NCI-H2081 (cell line): Measurements from ENCODE around the gene EGR1.
A peak's percentile ranks its signal among the peaks of the same experiment; 100 is the strongest.

ENCODE experiments used
- DNase-seq, 2 experiments: peaks; one replicate each; lab custom pipeline; 2025; lab: John Stamatoyannopoulos, UW

Gene EGR1

DNA sequence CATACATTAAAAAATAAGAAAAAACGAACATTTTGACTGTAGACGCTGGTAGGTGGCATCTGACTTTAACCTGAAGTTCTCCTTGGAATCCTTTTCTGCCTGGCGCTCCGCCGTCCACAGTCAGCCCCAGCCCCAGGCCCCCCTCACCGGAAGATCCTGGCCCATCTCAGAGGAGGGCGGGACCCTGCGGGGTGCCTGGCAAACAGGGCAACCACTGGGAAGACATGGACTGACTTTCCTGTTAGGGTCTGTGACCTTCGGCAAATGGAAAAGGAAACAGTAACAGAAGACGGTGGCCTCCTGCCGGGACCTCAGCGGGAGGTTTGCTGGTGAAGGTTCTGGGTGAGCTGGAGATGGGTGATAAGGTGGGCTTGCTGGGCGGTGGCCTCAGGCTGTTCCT lies 11.7 kb upstream of the EGR1 start:
- DNase-seq = no peak

DNA sequence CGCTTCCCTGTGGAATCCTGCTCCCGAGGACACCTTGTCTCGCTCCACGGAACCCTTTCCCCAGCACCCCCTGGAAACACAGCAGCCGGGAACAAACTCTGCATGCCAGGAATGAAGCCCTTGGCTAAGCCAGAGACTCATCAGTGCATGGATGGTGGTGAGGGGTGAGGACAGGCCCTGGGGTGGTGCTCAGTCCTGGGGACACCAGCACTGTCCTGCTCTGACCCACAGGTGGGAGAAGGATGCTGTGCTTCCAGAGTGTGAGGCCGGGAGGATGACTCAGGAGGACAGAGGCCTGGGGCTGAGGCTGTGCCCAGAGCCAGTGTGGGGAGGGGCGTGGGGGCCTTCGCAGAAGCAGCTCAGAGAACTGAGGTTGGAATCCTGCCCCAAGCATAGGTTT lies 11.2 kb upstream of the EGR1 start:
- no peak for DNase-seq

DNA sequence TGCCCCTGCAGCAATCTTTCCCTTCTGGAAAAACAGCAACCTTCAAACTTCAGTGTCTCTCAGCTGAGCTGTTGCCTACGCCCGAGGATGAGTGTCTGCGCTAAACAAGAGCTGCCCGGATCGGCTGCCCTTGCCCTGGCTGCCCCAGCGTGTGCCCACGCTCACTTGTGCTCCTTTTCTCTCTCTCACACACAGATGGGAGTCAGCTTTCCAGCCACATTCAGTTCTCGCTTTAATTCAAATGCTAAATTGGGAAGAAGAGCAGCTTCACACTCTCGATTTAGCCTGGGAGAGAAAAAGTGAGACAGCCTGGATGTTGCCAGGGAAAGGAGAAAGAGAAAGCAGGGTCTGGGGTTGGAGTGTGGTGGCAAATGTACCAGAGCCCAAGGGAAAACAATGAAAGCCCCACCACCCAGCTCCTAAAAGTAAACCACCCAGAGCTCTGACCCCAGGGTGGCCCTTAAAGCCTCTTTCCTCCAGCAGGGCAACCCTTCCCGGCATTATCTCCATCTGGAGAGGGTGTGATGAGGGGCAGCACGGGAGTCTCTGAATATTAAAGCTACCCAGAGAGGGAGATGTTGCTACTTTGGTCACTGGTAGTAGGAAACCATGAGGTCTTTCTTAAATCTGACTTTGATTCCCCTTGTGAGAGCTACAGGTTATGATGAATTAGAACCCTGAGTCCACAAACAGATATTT lies 9.9 kb upstream of the EGR1 start:
- no peak for DNase-seq

DNA sequence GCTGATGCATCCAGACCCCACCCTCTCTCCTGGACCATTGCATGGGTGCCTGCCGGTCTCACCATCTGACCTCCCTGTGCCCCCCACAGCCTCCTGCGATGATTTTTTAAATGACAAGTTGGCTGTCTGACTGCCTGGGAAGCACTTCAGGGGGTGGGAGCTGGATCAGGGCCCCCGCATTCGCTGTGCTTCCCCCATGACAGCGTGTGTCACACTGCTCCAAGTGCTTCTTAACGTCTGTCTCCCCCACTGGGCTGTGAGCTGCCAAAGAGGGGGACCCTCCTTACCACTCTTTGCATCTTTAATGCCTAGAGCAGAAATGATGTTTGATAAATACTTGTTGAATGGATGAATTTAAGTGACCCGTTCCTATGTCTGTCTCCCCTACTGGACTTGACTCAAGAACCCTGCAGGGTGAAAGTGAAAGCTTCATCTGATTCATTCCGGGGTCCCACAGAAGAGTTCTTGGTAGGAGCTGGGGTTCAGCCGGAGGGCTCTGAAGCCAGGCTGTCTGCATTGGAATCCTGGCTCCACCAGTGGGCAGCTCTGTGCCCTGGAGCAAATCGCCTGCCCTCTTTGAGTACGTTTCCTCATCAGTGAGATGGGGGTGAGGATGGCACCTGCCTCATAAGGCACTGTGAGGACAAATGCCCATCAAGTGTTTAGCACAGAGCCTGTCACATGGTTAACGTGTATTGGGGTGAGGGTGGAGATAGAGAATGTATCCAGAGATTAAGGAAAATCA lies 7.6 kb upstream of the EGR1 start:
- no peak for DNase-seq

DNA sequence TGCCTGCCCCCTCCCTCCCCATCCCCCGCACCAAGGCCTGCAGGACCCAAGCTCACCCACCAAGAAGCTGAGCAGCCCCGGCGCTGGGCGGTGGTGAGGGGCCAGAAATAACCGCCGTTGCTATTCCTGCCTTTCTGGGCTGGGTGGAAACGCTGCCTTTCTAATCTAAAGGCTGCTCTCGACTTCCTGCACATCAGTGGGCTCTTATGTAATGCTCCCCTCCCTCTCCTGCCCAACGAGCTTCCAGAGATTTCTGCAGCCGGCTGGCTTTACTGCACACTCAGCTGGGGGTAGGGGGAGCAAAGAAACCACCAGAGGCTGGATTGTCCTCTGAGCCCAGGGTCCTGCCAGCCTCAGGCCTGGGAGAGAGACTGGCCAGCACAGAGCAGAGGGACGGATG lies 6.9 kb upstream of the EGR1 start:
- DNase-seq = no peak

DNA sequence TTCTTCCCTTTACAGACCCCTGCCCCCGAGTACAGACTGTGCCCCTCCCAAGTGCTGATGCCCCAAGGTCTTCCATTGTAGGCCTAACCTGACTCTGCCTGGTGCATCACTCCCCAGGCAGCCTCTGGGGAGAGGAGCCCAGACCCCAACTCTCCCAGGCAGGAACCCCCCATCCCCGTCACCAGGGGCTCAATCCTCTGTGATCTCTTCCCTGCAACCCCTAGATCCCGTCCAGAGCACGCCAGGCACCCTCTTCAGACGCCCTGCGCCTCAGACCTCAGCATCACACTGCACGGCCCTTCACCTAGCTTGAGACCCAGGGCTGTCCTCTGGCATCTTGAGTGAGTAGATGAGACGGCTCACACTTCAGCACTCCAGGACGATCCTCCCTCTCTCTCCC lies 6.4 kb upstream of the EGR1 start:
- DNase-seq = no peak

DNA sequence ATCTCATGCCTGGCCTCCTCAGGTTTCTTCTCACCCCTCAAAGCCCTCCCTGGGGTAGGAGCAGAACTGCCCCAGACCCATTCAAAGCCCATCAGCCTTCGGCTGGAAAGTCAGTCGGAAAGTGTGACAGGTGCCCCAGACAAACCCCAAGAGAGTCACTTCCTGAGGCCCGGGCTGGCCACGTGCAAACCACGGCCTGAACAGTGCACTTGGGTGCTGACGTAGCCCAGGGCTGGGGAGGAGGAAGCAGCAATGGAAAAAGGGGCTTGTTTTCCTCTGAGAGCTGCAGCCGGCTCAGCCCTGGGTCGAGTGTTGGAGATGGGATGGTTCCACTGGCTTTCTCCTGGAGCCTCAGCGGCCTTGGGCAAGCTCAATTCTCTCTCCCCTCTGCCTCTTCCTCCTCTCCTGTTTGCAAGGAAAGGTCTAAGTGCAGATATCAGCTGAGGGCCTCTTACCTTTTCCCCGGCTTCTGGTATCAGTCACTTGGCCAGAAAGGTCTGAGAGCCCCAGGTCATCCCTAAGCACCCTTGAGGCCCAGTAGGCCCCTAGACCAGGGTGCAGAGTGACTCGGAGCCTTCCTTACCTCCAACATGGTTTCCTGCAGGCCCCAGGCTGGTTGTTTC lies 5.9 kb upstream of the EGR1 start:
- no peak for DNase-seq

DNA sequence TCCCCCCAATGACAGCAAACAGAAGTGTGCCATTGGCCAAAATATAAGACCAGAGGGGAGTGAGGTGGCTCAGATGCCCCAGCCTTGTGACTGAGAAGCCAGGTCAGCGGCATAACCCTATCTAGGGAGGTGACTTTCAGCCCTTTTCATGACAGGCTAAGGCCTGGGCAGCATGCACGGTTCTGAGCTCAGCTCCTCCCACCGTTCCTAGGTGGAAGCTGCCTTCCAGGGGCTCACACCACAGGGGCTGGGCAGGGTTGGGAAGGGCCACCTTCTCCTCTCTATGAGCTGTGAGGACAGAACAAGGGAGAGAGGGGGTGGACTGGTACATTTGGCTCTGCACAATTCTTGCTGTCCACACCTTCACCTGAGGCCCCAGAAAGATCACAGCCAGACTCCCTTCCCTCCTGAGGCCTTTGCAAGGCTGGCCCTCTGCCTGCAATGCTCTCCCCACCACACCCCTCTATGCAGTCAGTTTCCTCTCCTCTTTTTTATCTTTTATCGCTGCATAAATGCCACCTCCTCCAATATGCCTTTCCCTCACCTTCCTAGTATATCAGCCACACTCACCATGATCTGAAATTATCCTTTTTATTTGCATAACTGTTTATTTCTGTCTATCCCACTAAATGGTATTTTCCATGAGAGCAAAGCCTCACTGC lies 5.1 kb upstream of the EGR1 start:
- no peak for DNase-seq

DNA sequence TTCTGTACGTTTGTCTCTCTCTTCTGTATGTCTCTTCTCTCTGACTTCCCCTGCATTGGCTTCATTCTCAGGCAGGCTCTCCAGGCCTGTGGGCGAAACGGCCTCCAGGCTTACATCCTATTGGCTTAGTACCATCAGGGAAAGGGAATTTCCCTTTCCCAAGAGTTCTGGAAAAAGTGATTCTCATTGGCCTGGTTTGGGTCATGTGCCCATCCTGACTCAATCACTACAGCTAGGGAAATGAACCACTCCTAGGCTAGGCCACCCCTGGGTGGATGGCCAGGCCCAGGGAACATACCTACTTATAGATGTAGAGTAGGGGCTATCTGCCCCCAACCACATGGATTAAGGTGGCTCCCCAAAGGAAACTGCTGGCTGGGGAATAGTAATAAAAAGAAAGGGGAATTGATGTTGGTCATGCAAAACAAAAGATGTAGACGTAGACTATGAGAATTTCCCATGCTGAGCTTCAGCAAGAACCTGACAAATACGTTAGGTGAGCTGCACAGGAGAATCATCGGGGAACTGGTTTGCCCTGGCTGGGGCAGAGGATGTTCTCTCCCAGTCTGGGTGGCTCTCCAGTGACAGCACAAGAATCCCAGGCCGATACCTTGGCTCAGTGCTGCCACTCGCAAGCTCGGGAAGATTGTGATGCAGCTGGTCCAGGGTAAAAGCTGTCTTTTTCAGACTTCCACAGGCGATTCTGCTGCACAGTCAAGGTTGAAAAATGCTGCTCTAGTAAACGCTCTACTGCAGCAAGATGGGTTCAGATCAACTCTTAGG lies 3.7 kb upstream of the EGR1 start:
- DNase-seq = no peak

DNA sequence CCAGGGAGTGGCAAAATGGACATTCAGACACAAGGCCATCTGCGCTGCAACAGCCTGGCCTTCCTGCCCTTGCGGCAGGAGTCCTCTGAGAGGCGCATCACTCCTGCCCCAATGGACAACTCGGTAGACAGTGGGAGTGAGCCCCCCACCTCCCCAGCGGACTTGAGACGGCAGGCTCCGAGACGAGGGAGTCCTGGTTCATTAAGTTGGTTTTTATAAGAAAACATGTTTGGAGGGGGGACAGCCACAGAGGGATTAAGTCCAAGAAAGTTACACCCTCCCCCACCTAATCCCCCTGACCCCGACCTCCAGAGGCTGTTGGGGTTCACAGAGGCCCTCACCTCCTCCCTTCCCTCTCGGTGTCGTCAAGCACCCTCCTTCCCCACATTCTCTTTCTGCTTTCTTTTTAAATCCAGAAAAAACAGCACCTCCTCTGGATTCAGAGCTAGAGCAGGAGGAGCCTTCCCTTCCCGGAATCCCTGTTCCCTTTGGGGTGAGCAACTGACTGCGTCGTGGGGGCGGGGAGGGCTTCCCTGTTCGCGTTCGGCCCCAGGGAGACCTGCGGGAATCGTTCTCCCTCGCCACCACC lies 1.8 kb upstream of the EGR1 start:
- DNase-seq = no peak

DNA sequence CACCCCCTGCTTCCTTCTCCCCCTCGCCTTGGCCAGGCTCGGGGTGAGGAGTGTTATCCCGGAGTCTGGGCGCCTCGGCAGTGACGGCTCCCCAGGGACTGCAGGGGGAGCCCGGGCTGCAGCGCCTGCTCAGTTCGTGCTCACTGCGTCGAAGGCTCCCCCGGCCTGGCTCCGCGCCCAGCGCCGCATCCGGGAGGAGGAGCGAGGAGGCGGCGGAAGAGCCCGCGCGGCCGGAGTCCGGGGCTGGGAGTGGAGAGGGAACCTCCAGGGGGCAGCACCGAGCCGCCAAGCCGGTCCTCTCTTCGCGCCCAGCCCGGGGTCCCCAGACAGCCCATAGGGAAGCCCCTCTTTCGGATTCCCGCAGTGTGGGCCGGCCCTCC lies 1.3 kb upstream of the EGR1 start:
- DNase-seq = peak; percentile 89

DNA sequence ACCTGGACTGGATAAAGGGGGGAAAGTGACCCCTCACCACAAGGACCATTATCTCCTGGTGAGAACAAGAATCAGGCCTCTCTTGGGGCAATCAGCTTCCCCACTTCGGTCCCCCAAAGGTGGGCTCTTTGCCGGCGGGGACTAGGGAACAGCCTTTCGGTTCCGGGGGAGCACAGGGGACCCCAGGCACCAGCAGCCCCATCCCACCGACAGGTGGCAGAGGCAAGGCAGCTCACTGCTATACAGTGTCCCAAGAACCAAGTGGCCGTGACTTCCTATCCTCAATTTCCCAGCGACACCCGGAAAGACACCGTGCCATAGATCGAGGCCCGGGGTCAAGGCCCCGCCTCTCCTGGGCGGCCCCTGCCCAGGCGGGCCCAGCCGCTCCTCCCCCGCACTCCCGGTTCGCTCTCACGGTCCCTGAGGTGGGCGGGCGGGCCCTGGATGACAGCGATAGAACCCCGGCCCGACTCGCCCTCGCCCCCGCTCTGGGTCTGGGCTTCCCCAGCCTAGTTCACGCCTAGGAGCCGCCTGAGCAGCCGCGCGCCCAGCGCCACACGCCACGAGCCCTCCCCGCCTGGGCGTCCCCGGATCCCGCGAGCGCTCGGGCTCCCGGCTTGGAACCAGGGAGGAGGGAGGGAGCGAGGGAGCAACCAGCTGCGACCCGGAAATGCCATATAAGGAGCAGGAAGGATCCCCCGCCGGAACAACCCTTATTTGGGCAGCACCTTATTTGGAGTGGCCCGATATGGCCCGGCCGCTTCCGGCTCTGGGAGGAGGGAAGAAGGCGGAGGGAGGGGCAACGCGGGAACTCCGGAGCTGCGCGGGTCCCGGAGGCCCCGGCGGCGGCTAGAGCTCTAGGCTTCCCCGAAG lies 655 bp upstream of the EGR1 start:
- DNase-seq = peak; percentile 96

DNA sequence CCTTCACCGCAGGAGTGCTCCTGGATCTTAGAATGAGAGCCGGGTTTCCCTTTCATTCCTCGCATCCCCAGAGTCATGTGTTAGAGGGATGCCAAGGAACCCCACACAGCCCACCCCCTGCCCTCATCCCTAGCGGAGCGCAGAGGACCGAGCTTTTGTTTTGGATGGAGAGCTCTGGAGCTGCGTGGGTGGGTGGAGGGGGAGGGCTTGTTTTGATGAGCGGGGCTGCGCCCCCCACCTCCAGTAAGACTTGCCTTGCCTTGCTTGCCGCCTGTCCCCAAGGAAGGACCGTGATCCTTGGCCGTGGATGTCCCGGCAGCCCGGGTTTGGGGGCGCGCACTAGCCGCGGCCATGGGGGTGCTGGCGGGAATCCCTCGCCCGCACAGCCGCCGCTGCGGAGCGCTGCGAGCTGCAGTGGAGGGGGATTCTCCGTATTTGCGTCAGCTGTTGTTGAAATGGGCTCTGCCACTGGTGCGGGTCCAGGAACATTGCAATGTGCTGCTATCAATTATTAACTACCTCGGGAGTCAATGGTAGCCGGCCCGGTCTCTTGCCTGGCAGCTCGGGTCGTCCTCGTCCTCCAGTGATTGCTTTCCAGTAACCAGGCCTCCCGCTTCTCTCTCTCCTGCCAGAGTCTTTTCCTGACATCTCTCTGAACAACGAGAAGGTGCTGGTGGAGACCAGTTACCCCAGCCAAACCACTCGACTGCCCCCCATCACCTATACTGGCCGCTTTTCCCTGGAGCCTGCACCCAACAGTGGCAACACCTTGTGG lies 1.0 kb downstream of the EGR1 start:
- no peak for DNase-seq

DNA sequence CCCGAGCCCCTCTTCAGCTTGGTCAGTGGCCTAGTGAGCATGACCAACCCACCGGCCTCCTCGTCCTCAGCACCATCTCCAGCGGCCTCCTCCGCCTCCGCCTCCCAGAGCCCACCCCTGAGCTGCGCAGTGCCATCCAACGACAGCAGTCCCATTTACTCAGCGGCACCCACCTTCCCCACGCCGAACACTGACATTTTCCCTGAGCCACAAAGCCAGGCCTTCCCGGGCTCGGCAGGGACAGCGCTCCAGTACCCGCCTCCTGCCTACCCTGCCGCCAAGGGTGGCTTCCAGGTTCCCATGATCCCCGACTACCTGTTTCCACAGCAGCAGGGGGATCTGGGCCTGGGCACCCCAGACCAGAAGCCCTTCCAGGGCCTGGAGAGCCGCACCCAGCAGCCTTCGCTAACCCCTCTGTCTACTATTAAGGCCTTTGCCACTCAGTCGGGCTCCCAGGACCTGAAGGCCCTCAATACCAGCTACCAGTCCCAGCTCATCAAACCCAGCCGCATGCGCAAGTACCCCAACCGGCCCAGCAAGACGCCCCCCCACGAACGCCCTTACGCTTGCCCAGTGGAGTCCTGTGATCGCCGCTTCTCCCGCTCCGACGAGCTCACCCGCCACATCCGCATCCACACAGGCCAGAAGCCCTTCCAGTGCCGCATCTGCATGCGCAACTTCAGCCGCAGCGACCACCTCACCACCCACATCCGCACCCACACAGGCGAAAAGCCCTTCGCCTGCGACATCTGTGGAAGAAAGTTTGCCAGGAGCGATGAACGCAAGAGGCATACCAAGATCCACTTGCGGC lies 1.8 kb downstream of the EGR1 start:
- no peak for DNase-seq

DNA sequence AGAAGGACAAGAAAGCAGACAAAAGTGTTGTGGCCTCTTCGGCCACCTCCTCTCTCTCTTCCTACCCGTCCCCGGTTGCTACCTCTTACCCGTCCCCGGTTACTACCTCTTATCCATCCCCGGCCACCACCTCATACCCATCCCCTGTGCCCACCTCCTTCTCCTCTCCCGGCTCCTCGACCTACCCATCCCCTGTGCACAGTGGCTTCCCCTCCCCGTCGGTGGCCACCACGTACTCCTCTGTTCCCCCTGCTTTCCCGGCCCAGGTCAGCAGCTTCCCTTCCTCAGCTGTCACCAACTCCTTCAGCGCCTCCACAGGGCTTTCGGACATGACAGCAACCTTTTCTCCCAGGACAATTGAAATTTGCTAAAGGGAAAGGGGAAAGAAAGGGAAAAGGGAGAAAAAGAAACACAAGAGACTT lies 2.4 kb downstream of the EGR1 start:
- DNase-seq = no peak

DNA sequence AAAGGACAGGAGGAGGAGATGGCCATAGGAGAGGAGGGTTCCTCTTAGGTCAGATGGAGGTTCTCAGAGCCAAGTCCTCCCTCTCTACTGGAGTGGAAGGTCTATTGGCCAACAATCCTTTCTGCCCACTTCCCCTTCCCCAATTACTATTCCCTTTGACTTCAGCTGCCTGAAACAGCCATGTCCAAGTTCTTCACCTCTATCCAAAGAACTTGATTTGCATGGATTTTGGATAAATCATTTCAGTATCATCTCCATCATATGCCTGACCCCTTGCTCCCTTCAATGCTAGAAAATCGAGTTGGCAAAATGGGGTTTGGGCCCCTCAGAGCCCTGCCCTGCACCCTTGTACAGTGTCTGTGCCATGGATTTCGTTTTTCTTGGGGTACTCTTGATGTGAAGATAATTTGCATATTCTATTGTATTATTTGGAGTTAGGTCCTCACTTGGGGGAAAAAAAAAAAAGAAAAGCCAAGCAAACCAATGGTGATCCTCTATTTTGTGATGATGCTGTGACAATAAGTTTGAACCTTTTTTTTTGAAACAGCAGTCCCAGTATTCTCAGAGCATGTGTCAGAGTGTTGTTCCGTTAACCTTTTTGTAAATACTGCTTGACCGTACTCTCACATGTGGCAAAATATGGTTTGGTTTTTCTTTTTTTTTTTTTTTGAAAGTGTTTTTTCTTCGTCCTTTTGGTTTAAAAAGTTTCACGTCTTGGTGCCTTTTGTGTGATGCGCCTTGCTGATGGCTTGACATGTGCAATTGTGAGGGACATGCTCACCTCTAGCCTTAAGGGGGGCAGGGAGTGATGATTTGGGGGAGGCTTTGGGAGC lies 3.1 kb downstream of the EGR1 start:
- DNase-seq = no peak

DNA sequence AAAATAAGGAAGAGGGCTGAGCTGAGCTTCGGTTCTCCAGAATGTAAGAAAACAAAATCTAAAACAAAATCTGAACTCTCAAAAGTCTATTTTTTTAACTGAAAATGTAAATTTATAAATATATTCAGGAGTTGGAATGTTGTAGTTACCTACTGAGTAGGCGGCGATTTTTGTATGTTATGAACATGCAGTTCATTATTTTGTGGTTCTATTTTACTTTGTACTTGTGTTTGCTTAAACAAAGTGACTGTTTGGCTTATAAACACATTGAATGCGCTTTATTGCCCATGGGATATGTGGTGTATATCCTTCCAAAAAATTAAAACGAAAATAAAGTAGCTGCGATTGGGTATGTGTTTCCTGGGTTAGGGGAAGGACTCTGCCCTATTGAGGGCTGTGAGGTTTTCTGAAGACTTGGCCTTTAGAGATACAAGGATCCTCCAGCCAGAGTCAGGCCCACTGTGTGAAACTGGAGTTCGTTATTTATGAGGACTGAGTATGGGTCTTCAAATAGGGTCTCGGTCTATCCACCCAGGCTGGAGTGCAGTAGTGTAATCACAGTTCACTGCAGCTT lies 3.8 kb downstream of the EGR1 start:
- DNase-seq = no peak
